ENCODE data around the gene ATOH7.
"Not testable (repeated sequence)": the region's sequence is repeated elsewhere in the genome, so short reads cannot be mapped to it uniquely, and the experiment has no call there.

The ATOH7 gene

GRCh38 chr10:68211669-68212068, 20.2 kb downstream of the ATOH7 start:
- H3K4me3 ChIP-seq (ENCODE audit: low read depth, low read length): no peak overlapping the region
- H2AFZ ChIP-seq (ENCODE audit: low read length, unreplicated experiment): no peak overlapping the region
- no peaks in the 10 kb centered on the region for H3K36me3 ChIP-seq (ENCODE audit: insufficient read depth, low read length)
- H3K79me2 ChIP-seq (ENCODE audit: control insufficient read depth, insufficient read depth, low read length, unreplicated experiment): no peaks in the 10 kb centered on the region
- H3K27me3 ChIP-seq (ENCODE audit: insufficient read depth, low read length): no peaks in the 10 kb centered on the region
- no peak overlapping the region for H3K27ac ChIP-seq (ENCODE audit: low read depth, low read length)
- H3K4me1 ChIP-seq (ENCODE audit: control insufficient read depth, insufficient read depth, low read length, unreplicated experiment): no peaks in the 10 kb centered on the region

- Histone ChIP-seq H2AFZ (ENCODE audit: low read length, unreplicated experiment) (no peak overlapping the region), H3K27ac (ENCODE audit: low read depth, low read length) (no peak overlapping the region), H3K27me3 (ENCODE audit: insufficient read depth, low read length) (no peaks in the 10 kb centered on the region), H3K36me3 (ENCODE audit: insufficient read depth, low read length) (no peaks in the 10 kb centered on the region), H3K4me3 (ENCODE audit: low read depth, low read length) (no peak overlapping the region), H3K79me2 (ENCODE audit: control insufficient read depth, insufficient read depth, low read length, unreplicated experiment) (no peaks in the 10 kb centered on the region), H3K4me1 (ENCODE audit: control insufficient read depth, insufficient read depth, low read length, unreplicated experiment) (no peaks in the 10 kb centered on the region)
Observed at GRCh38 chr10:68208424-68209042, 23.4 kb downstream of the ATOH7 start.

DNA sequence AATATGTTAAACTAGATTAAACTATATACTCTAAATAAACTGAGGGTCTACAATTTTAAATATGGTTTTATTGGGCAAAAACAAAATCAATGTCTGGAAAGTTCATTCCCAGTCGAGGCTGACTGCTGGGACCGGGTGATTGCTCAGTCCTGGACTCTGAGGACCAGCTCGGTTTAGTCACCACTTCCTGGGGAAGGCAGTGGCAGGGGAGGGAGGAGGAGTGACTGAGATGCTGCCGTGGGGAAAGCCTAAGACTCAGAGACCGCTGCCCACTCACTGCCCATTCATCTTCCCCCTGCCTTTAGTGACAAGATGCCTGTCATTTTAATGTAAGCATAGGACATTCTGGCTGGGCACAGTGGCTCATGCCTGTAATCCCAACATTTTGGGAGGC, 29.0 kb downstream of the ATOH7 start:
- Histone ChIP-seq H2AFZ (ENCODE audit: low read length, unreplicated experiment) (no peak overlapping the region), H3K79me2 (ENCODE audit: control insufficient read depth, insufficient read depth, low read length, unreplicated experiment) (no peaks in the 10 kb centered on the region), H3K36me3 (ENCODE audit: insufficient read depth, low read length) (peaks cover 4% of the 10 kb centered on the region; the same call in 1 of the 2 replicates), H3K27ac (ENCODE audit: low read depth, low read length) (peak overlapping the region; percentile 69), H3K27me3 (ENCODE audit: insufficient read depth, low read length) (no peaks in the 10 kb centered on the region), H3K4me3 (ENCODE audit: low read depth, low read length) (no peak overlapping the region), H3K4me1 (ENCODE audit: control insufficient read depth, insufficient read depth, low read length, unreplicated experiment) (peaks cover 8% of the 10 kb centered on the region)

- Histone ChIP-seq H2AFZ (ENCODE audit: low read length, unreplicated experiment) (no peak overlapping the region), H3K79me2 (ENCODE audit: control insufficient read depth, insufficient read depth, low read length, unreplicated experiment) (no peaks in the 10 kb centered on the region), H3K27me3 (ENCODE audit: insufficient read depth, low read length) (no peaks in the 10 kb centered on the region), H3K27ac (ENCODE audit: low read depth, low read length) (no peak overlapping the region), H3K4me3 (ENCODE audit: low read depth, low read length) (no peak overlapping the region), H3K36me3 (ENCODE audit: insufficient read depth, low read length) (peaks cover 12% of the 10 kb centered on the region; the same call in 1 of the 2 replicates), H3K4me1 (ENCODE audit: control insufficient read depth, insufficient read depth, low read length, unreplicated experiment) (peaks cover 10% of the 10 kb centered on the region)
Observed at GRCh38 chr10:68196701-68197100, 35.2 kb downstream of the ATOH7 start.

DNA sequence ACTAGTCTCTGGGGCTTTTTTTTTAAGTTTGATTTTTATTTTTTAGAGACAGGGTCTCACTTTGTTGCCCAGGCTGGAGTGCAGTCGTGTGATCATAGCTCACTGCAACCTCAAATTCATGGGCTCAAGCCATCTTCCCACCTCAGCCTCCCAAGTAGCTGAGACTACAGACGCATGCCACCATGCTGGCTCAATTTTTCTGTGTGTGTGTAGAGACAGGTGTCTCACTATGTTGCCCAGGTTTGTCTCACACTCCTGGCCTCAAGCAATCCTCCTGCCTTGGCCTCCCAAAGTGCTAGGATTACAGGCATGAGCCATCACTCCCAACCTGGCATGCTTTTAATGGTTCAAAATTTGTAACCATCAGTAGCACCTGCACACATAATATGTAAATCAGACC, 36.1 kb downstream of the ATOH7 start:
- not testable (repeated sequence) for H2AFZ ChIP-seq (ENCODE audit: low read length, unreplicated experiment); H3K79me2 ChIP-seq (ENCODE audit: control insufficient read depth, insufficient read depth, low read length, unreplicated experiment); H3K27me3 ChIP-seq (ENCODE audit: insufficient read depth, low read length); H3K4me3 ChIP-seq (ENCODE audit: low read depth, low read length); H3K27ac ChIP-seq (ENCODE audit: low read depth, low read length)
- peaks cover 12% of the 10 kb centered on the region; the same call in 1 of the 2 replicates for H3K36me3 ChIP-seq (ENCODE audit: insufficient read depth, low read length)
- peaks cover 11% of the 10 kb centered on the region for H3K4me1 ChIP-seq (ENCODE audit: control insufficient read depth, insufficient read depth, low read length, unreplicated experiment)

GRCh38 chr10:68194290-68194689, 37.6 kb downstream of the ATOH7 start:
- no peak overlapping the region for H3K4me3 ChIP-seq (ENCODE audit: low read depth, low read length)
- no peak overlapping the region for H2AFZ ChIP-seq (ENCODE audit: low read length, unreplicated experiment)
- H3K4me1 ChIP-seq (ENCODE audit: control insufficient read depth, insufficient read depth, low read length, unreplicated experiment): peaks cover 11% of the 10 kb centered on the region
- no peaks in the 10 kb centered on the region for H3K27me3 ChIP-seq (ENCODE audit: insufficient read depth, low read length)
- 0 out of 2 replicates have a peak, but pooled peaks cover 7% of the 10 kb centered on the region for H3K36me3 ChIP-seq (ENCODE audit: insufficient read depth, low read length)
- H3K27ac ChIP-seq (ENCODE audit: low read depth, low read length): no peak overlapping the region
- H3K79me2 ChIP-seq (ENCODE audit: control insufficient read depth, insufficient read depth, low read length, unreplicated experiment): no peaks in the 10 kb centered on the region

DNA sequence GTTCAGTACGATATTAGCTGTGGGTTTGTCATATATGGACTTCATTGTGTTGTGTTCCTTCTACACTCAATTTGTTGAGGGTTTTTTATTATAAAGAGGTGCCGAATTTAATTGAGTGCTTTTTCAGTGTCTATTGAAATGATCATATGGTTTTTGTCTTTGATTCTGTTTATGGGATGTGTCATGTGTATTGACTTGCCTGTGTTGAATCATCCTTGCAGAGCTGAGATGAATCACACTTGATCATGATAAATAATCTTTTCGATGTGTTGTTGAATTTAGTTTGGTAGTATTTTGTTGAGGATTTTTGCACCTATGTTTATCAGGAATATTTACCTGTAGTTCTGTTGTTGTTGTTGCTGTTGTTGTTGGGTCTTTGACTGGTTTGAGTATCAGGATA, 39.8 kb downstream of the ATOH7 start:
- Histone ChIP-seq H3K4me3 (ENCODE audit: low read depth, low read length) (no peak overlapping the region), H3K27me3 (ENCODE audit: insufficient read depth, low read length) (no peaks in the 10 kb centered on the region), H3K79me2 (ENCODE audit: control insufficient read depth, insufficient read depth, low read length, unreplicated experiment) (no peaks in the 10 kb centered on the region), H2AFZ (ENCODE audit: low read length, unreplicated experiment) (peak overlapping the region; percentile 15), H3K36me3 (ENCODE audit: insufficient read depth, low read length) (0 out of 2 replicates have a peak, but pooled peaks cover 7% of the 10 kb centered on the region), H3K27ac (ENCODE audit: low read depth, low read length) (peak overlapping the region; percentile 5; the same call in 1 of the 2 replicates), H3K4me1 (ENCODE audit: control insufficient read depth, insufficient read depth, low read length, unreplicated experiment) (peaks cover 11% of the 10 kb centered on the region)

DNA sequence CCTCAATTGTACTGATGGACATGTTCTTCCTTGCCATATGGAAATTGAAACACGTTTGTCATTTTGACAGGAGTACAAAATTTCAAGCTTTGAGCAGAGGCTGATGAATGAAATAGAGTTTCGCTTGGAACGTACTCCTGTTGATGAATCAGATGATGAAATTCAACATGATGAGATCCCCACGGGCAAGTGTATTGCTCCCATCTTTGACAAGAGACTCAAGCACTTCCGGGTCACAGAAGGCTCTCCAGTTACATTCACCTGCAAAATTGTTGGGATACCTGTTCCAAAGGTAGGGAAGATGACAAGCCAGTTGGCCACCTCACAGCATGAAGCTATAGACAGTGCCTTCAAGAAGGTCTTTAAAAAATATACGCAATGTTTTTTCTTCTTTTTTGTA, 43.1 kb downstream of the ATOH7 start:
- H3K36me3 ChIP-seq (ENCODE audit: insufficient read depth, low read length): no peaks in the 10 kb centered on the region

DNA sequence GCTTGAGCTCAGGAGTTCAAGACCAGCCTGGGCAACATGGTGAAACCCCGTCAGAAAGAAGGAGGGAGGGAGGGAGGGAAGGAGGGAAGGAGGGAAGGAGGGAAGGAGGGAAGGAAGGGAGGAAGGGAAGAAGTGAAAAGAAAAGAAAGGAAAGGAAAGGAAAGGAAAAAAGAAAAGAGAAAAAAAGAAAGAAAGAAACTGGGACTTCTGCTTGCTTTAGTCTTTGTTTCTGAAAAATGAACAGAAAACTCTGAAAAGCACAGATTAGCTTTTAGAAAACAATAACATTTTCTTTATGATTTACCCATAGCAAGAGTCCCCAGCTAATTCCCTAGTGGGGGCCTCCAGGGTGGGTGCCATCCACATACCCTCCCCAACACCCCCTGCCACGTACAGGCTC, 46.8 kb downstream of the ATOH7 start:
- no peaks in the 10 kb centered on the region for H3K79me2 ChIP-seq (ENCODE audit: control insufficient read depth, insufficient read depth, low read length, unreplicated experiment)
- H3K4me1 ChIP-seq (ENCODE audit: control insufficient read depth, insufficient read depth, low read length, unreplicated experiment): no peaks in the 10 kb centered on the region
- no peak overlapping the region for H2AFZ ChIP-seq (ENCODE audit: low read length, unreplicated experiment)
- no peaks in the 10 kb centered on the region for H3K36me3 ChIP-seq (ENCODE audit: insufficient read depth, low read length)
- no peak overlapping the region for H3K4me3 ChIP-seq (ENCODE audit: low read depth, low read length)
- no peak overlapping the region for H3K27ac ChIP-seq (ENCODE audit: low read depth, low read length)
- H3K27me3 ChIP-seq (ENCODE audit: insufficient read depth, low read length): no peaks in the 10 kb centered on the region

More for the DNA sequence above, 43.1 kb downstream of the ATOH7 start:
- Histone ChIP-seq H3K27ac (ENCODE audit: low read depth, low read length) (no peak overlapping the region), H3K27me3 (ENCODE audit: insufficient read depth, low read length) (no peaks in the 10 kb centered on the region), H3K4me1 (ENCODE audit: control insufficient read depth, insufficient read depth, low read length, unreplicated experiment) (peaks cover 11% of the 10 kb centered on the region), H3K79me2 (ENCODE audit: control insufficient read depth, insufficient read depth, low read length, unreplicated experiment) (no peaks in the 10 kb centered on the region), H2AFZ (ENCODE audit: low read length, unreplicated experiment) (no peak overlapping the region), H3K4me3 (ENCODE audit: low read depth, low read length) (no peak overlapping the region)

DNA sequence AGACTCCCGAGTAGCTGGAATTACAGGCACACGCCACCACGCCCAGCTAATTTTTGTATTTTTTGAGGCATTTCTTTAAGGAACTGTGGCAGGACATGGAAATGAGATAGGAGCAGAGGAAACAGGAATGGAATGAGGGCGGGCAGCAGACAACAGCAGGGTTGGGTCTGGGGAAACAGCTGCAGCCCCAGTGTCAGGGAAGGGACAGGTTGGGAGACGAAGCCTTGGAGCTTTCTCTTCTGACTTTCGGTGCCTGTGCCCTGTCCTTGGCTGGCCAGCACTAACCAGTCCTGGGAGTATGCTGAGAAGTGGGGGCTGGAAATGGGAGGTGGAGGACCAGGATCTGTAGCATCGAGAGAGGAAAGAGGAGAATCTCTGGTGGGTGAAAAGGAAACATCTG, 47.4 kb downstream of the ATOH7 start:
- Histone ChIP-seq H3K79me2 (ENCODE audit: control insufficient read depth, insufficient read depth, low read length, unreplicated experiment) (no peaks in the 10 kb centered on the region), H3K27me3 (ENCODE audit: insufficient read depth, low read length) (no peaks in the 10 kb centered on the region), H3K27ac (ENCODE audit: low read depth, low read length) (no peak overlapping the region), H3K4me3 (ENCODE audit: low read depth, low read length) (no peak overlapping the region), H3K4me1 (ENCODE audit: control insufficient read depth, insufficient read depth, low read length, unreplicated experiment) (no peaks in the 10 kb centered on the region), H3K36me3 (ENCODE audit: insufficient read depth, low read length) (no peaks in the 10 kb centered on the region), H2AFZ (ENCODE audit: low read length, unreplicated experiment) (no peak overlapping the region)

All from ACC112 (cell line).